Ovary (tissue), 3 donors: ENCODE measurements around the gene LRRC3.

Source experiments
- CTCF ChIP-seq, 3 donors: fragments of 450-650 bp in 2 of 3; fragments of 200-600 bp in 1 of 3; IDR thresholded peaks; one replicate each; pipeline versions ENCODE4 v1.5.1 to v1.8.0; 2016 to 2022; ENCODE audit warnings: antibody characterized with exemption in 3 of 3, mild to moderate bottlenecking in 1 of 3
- EP300 ChIP-seq: sonication (generic); formaldehyde crosslinking; IDR thresholded peaks from one replicate; pipeline ENCODE4 v1.6.1; 2017; ENCODE audit warnings: antibody characterized with exemption
- donor health status: DM: no; HTN: no; CAD: no.

DNA sequence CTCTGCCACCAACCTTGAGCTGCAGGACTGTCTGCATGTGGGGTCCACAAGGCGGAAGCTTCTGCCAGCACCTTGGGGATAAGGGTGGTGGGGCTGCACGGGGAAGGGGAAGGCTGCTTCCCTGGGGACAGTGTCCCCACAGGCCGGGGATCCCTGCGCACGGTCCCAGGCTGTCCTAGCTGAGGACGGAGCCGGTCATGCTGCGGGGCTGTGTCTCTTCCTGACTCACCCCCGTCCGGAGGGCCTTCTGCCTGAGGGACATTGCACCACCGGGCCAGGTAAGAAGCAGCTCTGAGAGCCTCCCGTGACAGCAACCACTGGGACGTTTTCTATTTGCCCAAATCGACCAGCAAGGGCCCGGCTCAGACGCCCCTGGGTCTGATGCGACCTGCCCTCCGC is 54.8 kb downstream of the LRRC3 start:
- no peak for TF ChIP-seq EP300
- TF ChIP-seq CTCF (IDR thresholded peaks at IDR 0.05): no peak
